GM12878 (cell line): ENCODE results near the gene FAM199X. TPM values are rescaled to one million over a fixed set of nuclear protein-coding genes. Genes with fewer than 3 reads are reported as not detected.

Source experiments
- ATAC-seq: fragments of 200-7000 bp; cut with Tn5 transposase; 3 replicates; pipeline ENCODE4 v1.9.1; 2020; ENCODE audit warnings: mild to moderate bottlenecking, moderate library complexity
- BruUV-seq: library from RNA; stranded (reverse); fragments of 400-500 nt; replicated peaks from 2 replicates; lab custom pipeline; 2021; lab: Mats Ljungman, UMichigan
- CTCF ChIA-PET: fragments of 300-600 bp; sonication (Branson Sonifier 250); formaldehyde crosslinking; extraction: SDS; loops from one replicate; lab custom pipeline; 2021; ENCODE audit warnings: inconsistent platforms; lab: Yijun Ruan, JAX
- POLR2A ChIA-PET: fragments of 350-600 bp; formaldehyde crosslinking; extraction: SDS; loops from one replicate; lab custom pipeline; 2021; ENCODE audit warnings: inconsistent platforms; lab: Charles Lee
- RAD21 ChIA-PET: fragments of 300-600 bp; sonication (Branson Sonifier 250); formaldehyde crosslinking; loops from one replicate; lab custom pipeline; 2023; ENCODE audit warnings: antibody characterized with exemption; ENCODE audit not compliant: unreplicated experiment; lab: Charles Lee
- SMC1A ChIA-PET: fragments of 300-600 bp; sonication (Branson Sonifier 250); formaldehyde crosslinking; loops from one replicate; lab custom pipeline; 2023; ENCODE audit not compliant: unreplicated experiment, uncharacterized antibody; lab: Charles Lee
- DNase-seq: peaks from one replicate; pipeline ENCODE4 v3.0.0-alpha.2; 2011; ENCODE audit warnings: low read depth, low spot score
- FAIRE-seq: peaks from 3 replicates; lab custom pipeline; 2011; peaks lifted over from hg19 to GRCh38; lab: Jason Lieb, UNC
- H2AFZ ChIP-seq: 2 replicates; pipeline ENCODE4 v1.6.0; 2011; ENCODE audit warnings: low read depth, low read length, control low read depth; ENCODE audit not compliant: control insufficient read depth
- H3K27ac ChIP-seq: 2 replicates; pipeline ENCODE4 v1.5.1; 2011; ENCODE audit warnings: control low read depth; ENCODE audit not compliant: control insufficient read depth, insufficient read depth
- H3K27me3 ChIP-seq, 2 experiments: replicated peaks in 1 of 2; 2 replicates each; pipeline versions ENCODE4 v1.6.0 to v1.6.1; 2011; ENCODE audit warnings: low read length in 1 of 2; ENCODE audit not compliant: control insufficient read depth in 2 of 2, insufficient read depth in 2 of 2
- H3K36me3 ChIP-seq, 2 experiments: 2 replicates each; pipeline ENCODE4 v1.5.1; 2011; ENCODE audit warnings: low read length in 1 of 2; ENCODE audit not compliant: control insufficient read depth in 2 of 2, insufficient read depth in 2 of 2
- H3K4me1 ChIP-seq: 2 replicates; pipeline ENCODE4 v1.6.1; 2011; ENCODE audit warnings: mild to moderate bottlenecking, low read length, moderate library complexity, mixed read lengths; ENCODE audit not compliant: control insufficient read depth, insufficient read depth
- H3K4me2 ChIP-seq: 2 replicates; pipeline ENCODE4 v1.6.0; 2011; ENCODE audit warnings: control low read depth; ENCODE audit not compliant: control insufficient read depth, insufficient read depth
- H3K4me3 ChIP-seq: fragments of 200-600 bp; sonication (generic); 2 replicates; pipeline ENCODE4 v1.5.1; 2016
- H3K79me2 ChIP-seq: 2 replicates; pipeline ENCODE4 v1.6.0; 2011; ENCODE audit warnings: low read length; ENCODE audit not compliant: control insufficient read depth, insufficient read depth
- H3K9ac ChIP-seq: 2 replicates; pipeline ENCODE4 v1.8.0; 2011; ENCODE audit warnings: low read length, control low read depth, mixed read lengths; ENCODE audit not compliant: control insufficient read depth, insufficient read depth
- H3K9me3 ChIP-seq: replicated peaks from 3 replicates; pipeline ENCODE4 v1.5.1; 2011; ENCODE audit warnings: mild to moderate bottlenecking, low read length; ENCODE audit not compliant: control insufficient read depth, insufficient read depth
- H4K20me1 ChIP-seq: 2 replicates; pipeline ENCODE4 v1.6.0; 2011; ENCODE audit not compliant: control insufficient read depth, insufficient read depth
- BCL11A ChIP-seq: IDR thresholded peaks from 2 replicates; pipeline ENCODE4 v1.6.1; 2011; ENCODE audit warnings: low read depth, low read length
- CHD2 ChIP-seq: IDR thresholded peaks from 2 replicates; pipeline ENCODE4 v1.6.1; 2011; ENCODE audit warnings: low read depth, low read length, improper control_type of control experiment, borderline replicate concordance
- EED ChIP-seq: sonication (generic); IDR thresholded peaks from 2 replicates; pipeline ENCODE4 v1.6.1; 2016; ENCODE audit warnings: antibody characterized with exemption, low read depth
- EGR1 ChIP-seq, 2 experiments: IDR thresholded peaks; 1 replicate in 1 of 2; 2 replicates in 1 of 2; pipeline ENCODE4 v1.6.1; 2011 to 2012; ENCODE audit warnings: low read depth in 2 of 2, low read length in 2 of 2, borderline replicate concordance in 1 of 2, mild to moderate bottlenecking in 1 of 2, moderate library complexity in 1 of 2
- EP300 ChIP-seq, 2 experiments: fragments of 150-350 bp in 1 of 2; IDR thresholded peaks; 2 replicates each; pipeline ENCODE4 v1.6.1; 2011 to 2012; ENCODE audit warnings: low read depth in 2 of 2, low read length in 2 of 2, borderline replicate concordance in 1 of 2, improper control_type of control experiment in 1 of 2, inconsistent platforms in 1 of 2; ENCODE audit not compliant: control insufficient read depth in 1 of 2
- FOXM1 ChIP-seq: IDR thresholded peaks from 2 replicates; pipeline ENCODE4 v1.6.1; 2012; ENCODE audit warnings: low read depth, mild to moderate bottlenecking, inconsistent platforms, low read length, moderate library complexity
- GABPA ChIP-seq: IDR thresholded peaks from 2 replicates; pipeline ENCODE4 v1.6.1; 2014; ENCODE audit warnings: antibody characterized with exemption, low read depth, mild to moderate bottlenecking, inconsistent platforms
- IKZF1 ChIP-seq: fragments of 450-650 bp; conservative IDR thresholded peaks from 2 replicates; pipeline ENCODE4 v1.6.1; 2017; ENCODE audit warnings: antibody characterized with exemption, mild to moderate bottlenecking
- KLF5 ChIP-seq: fragments of 450-650 bp; IDR thresholded peaks from 2 replicates; pipeline ENCODE4 v1.6.1; 2014; ENCODE audit warnings: mild to moderate bottlenecking; ENCODE audit not compliant: partially characterized antibody
- SP1 ChIP-seq: IDR thresholded peaks from one replicate; pipeline ENCODE4 v1.6.1; 2011; ENCODE audit warnings: low read depth, low read length
- YY1 ChIP-seq: IDR thresholded peaks from 2 replicates; pipeline ENCODE4 v1.6.1; 2011; ENCODE audit warnings: low read depth, mild to moderate bottlenecking, low read length
- ZNF217 ChIP-seq: fragments of 450-650 bp; IDR thresholded peaks from 2 replicates; pipeline ENCODE4 v1.6.1; 2017; ENCODE audit warnings: antibody characterized with exemption, mild to moderate bottlenecking
- WGBS: methylation state at CpG from one replicate; pipeline ENCODE4 v1.1.6; 2016; ENCODE audit warnings: low lambda C conversion rate; ENCODE audit not compliant: insufficient replicate concordance, insufficient coverage; ENCODE audit errors: missing lambda C conversion rate; 5-methylcytosine and 5-hydroxymethylcytosine counted together
- in situ Hi-C: fragments of 300-500 bp; cut with MboI; formaldehyde crosslinking; loops from 9 replicates; pipeline ENCODE4 v1.14.3; 2018; ENCODE audit warnings: mixed read lengths
- intact Hi-C: fragments of 100-400 bp; cut with micrococcal nuclease; formaldehyde crosslinking; loops from one replicate; pipeline ENCODE4 v1.14.2; 2022; ENCODE audit not compliant: unreplicated experiment
- polyA plus RNA-seq, 11 experiments: library from polyadenylated mRNA; depleted of rRNA in 4 of 11; unstranded in 6 of 11; stranded (reverse) in 5 of 11; fragments of >200 nt; fragmentation: Nextera tagmentation in 4 of 11; fragmentation: Illumina TruSeq in 1 of 11; extraction: Ambion mirVana in 4 of 11; extraction: Trizol in 1 of 11; gene quantifications; 1 replicate in 1 of 11; 2 replicates in 10 of 11; pipeline versions ENCODE4 v1.2.1 to v1.2.3, GENCODE V29; 2011 to 2016; ENCODE audit warnings: inconsistent platforms in 2 of 11, missing spikeins in 2 of 11, low read depth in 1 of 11
- total RNA-seq, 4 experiments: library from RNA; depleted of rRNA in 3 of 4; stranded (reverse); fragments of >200 nt in 3 of 4; fragmentation: Illumina TruSeq in 1 of 4; extraction: Trizol in 1 of 4; gene quantifications; 2 replicates each; pipeline versions ENCODE4 v1.2.1 to v1.2.3, GENCODE V29; 2013 to 2021
- TF ChIP-seq, protein P1 (sequence below): fragments of 150-350 bp; IDR thresholded peaks from 2 replicates; pipeline ENCODE4 v1.6.1; 2016; ENCODE audit warnings: low read depth, low read length
- TF ChIP-seq, protein P2 (sequence below): IDR thresholded peaks from 2 replicates; pipeline ENCODE4 v1.6.1; 2012; ENCODE audit warnings: improper control_type of control experiment, low read depth, low read length; ENCODE audit not compliant: insufficient replicate concordance

FAM199X gene
- total and polyA plus RNA-seq, 10 of the 15 experiments (the other 5 are each of a cell fraction or from before 2014, with no cell fraction given) = 2.4 to 10.9 (median 9.1) TPM

DNA sequence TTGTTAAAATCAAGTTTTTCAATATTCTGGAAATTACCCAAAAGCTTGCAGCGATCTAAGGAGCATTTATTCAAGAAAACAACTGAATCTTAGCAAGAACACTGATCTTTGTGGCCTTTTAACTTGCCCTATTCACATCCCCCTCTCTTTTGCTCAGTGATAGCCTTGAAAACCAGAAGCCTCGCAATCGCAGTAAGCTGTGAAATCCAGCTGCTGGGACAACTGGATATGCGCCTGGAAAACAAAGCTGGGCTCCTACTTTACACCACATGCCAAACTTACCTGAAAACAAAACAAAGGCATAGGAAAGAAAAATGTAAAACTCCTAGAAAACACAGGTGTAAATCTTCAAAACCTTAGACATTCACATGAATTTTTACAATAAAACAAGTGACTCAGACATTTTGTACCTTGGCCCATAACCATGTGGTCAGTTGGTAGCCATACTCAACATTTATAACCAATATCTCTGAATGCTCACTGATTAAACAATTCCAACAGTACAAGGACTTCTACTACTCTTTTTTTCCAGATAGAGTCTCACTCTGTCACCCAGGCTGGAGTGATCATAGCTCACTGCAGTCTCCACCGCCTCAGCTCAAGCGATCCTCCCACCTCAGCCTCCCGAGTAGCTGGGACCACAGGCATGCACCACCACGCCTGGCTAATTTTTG lies 25.0 kb upstream of the FAM199X start (continued):
- TF ChIP-seq GABPA (no peak), KLF5 (no peak)

DNA sequence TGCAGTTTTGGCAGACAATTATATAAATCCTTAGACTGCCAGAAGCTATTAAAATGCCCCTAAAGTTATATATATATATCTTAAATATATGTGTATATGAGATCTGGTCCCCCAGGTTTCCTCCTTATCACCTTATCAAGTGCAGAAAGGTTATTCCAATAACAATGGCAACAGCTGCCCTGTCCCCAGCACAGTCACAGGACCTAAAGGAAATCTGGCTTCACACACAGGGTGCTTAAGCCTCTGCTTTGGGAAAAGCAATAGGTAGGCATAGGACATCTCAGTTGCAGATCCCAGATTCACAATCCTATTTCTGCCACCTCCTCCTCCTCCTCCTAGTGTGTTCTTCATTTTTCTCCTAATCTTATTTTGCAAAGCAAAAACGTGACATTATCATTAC lies 15.2 kb upstream of the FAM199X start:
- DNase-seq (no peak), FAIRE-seq (no peak), ATAC-seq (no peak)
- no peak overlapping the region for H3K9ac ChIP-seq
- H3K36me3 ChIP-seq = no peaks in the 10 kb centered on the region
- no peak overlapping the region for H3K4me3 ChIP-seq
- RAD21 ChIA-PET = no interaction called here
- SMC1A ChIA-PET = no interaction called here
- no peaks in the 10 kb centered on the region for H3K9me3 ChIP-seq
- H3K4me1 ChIP-seq = no peaks in the 10 kb centered on the region
- in situ Hi-C loops = loop anchor here (10.0 kb wide), 1 partner anchor 466 kb away; the partner anchor contains the start of gene MORF4L2
- H4K20me1 ChIP-seq = no peaks in the 10 kb centered on the region
- CTCF ChIA-PET = interaction anchor here (1.1 kb wide), 1 partner anchor 14 kb away, joined by 3 read pairs; no protein-coding TSS in a partner anchor
- intact Hi-C loops = no loop called here
- 43% methylated on average over 1 of the region's 1 CpG for WGBS
- H3K27me3 ChIP-seq = no peaks in the 10 kb centered on the region
- POLR2A ChIA-PET = no interaction called here
- H3K79me2 ChIP-seq = peaks cover 3% of the 10 kb centered on the region
- BruUV-seq = no TSS peak
- no peak overlapping the region for H2AFZ ChIP-seq
- H3K4me2 ChIP-seq = no peak overlapping the region
- no peak overlapping the region for H3K27ac ChIP-seq
- TF ChIP-seq SP1 (no peak), EED (no peak), YY1 (no peak), KLF5 (no peak), IKZF1 (no peak), CHD2 (no peak), BCL11A (no peak), EGR1 (IDR thresholded peaks at IDR 0.05; ENCODE audit: borderline replicate concordance in 1 of 2, low read depth in 2 of 2, low read length in 2 of 2) (no peak), EP300 (IDR thresholded peaks at IDR 0.05; ENCODE audit: borderline replicate concordance in 1 of 2, control insufficient read depth in 1 of 2, low read depth in 2 of 2, low read length in 2 of 2) (no peak), ZNF217 (no peak), FOXM1 (no peak)
- TF ChIP-seq, protein P1, sequence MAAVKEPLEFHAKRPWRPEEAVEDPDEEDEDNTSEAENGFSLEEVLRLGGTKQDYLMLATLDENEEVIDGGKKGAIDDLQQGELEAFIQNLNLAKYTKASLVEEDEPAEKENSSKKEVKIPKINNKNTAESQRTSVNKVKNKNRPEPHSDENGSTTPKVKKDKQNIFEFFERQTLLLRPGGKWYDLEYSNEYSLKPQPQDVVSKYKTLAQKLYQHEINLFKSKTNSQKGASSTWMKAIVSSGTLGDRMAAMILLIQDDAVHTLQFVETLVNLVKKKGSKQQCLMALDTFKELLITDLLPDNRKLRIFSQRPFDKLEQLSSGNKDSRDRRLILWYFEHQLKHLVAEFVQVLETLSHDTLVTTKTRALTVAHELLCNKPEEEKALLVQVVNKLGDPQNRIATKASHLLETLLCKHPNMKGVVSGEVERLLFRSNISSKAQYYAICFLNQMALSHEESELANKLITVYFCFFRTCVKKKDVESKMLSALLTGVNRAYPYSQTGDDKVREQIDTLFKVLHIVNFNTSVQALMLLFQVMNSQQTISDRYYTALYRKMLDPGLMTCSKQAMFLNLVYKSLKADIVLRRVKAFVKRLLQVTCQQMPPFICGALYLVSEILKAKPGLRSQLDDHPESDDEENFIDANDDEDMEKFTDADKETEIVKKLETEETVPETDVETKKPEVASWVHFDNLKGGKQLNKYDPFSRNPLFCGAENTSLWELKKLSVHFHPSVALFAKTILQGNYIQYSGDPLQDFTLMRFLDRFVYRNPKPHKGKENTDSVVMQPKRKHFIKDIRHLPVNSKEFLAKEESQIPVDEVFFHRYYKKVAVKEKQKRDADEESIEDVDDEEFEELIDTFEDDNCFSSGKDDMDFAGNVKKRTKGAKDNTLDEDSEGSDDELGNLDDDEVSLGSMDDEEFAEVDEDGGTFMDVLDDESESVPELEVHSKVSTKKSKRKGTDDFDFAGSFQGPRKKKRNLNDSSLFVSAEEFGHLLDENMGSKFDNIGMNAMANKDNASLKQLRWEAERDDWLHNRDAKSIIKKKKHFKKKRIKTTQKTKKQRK = no peak
- TF ChIP-seq, protein P2, sequence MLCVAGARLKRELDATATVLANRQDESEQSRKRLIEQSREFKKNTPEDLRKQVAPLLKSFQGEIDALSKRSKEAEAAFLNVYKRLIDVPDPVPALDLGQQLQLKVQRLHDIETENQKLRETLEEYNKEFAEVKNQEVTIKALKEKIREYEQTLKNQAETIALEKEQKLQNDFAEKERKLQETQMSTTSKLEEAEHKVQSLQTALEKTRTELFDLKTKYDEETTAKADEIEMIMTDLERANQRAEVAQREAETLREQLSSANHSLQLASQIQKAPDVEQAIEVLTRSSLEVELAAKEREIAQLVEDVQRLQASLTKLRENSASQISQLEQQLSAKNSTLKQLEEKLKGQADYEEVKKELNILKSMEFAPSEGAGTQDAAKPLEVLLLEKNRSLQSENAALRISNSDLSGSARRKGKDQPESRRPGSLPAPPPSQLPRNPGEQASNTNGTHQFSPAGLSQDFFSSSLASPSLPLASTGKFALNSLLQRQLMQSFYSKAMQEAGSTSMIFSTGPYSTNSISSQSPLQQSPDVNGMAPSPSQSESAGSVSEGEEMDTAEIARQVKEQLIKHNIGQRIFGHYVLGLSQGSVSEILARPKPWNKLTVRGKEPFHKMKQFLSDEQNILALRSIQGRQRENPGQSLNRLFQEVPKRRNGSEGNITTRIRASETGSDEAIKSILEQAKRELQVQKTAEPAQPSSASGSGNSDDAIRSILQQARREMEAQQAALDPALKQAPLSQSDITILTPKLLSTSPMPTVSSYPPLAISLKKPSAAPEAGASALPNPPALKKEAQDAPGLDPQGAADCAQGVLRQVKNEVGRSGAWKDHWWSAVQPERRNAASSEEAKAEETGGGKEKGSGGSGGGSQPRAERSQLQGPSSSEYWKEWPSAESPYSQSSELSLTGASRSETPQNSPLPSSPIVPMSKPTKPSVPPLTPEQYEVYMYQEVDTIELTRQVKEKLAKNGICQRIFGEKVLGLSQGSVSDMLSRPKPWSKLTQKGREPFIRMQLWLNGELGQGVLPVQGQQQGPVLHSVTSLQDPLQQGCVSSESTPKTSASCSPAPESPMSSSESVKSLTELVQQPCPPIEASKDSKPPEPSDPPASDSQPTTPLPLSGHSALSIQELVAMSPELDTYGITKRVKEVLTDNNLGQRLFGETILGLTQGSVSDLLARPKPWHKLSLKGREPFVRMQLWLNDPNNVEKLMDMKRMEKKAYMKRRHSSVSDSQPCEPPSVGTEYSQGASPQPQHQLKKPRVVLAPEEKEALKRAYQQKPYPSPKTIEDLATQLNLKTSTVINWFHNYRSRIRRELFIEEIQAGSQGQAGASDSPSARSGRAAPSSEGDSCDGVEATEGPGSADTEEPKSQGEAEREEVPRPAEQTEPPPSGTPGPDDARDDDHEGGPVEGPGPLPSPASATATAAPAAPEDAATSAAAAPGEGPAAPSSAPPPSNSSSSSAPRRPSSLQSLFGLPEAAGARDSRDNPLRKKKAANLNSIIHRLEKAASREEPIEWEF = no peak
